Activated CD4-positive, alpha-beta T cell treated with anti-CD3 and anti-CD28 coated beads for 24 hours (primary cell): ENCODE measurements around the gene SFXN5.
"Not testable (repeated sequence)": the region's sequence is repeated elsewhere in the genome, so short reads cannot be mapped to it uniquely, and the experiment has no call there.

Experiments
- DNase-seq, 2 donors: peaks; one replicate each; pipeline ENCODE4 v3.0.0-alpha.2; 2020; ENCODE audit warnings: low read depth in 2 of 2

SFXN5 gene

DNA sequence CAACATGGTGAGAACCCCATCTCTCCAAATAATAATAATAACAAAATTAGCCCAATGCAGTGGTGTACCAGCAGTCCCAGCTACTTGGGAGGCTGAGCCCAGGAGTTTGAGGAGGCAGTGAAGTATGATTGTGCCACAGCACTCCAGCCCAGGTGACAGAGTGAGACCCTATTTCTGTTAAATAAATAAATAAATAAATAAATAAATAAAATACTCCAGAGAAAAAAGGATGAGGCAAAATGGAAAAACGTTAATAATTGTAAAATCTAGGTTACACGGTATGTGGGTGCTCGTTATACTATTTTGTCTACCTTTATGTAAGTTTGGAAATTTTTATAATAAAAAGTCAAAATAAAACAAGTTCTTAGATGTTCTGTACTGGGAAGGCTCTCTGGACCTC, 162.8 kb downstream of the SFXN5 start:
- DNase-seq: no peak

DNA sequence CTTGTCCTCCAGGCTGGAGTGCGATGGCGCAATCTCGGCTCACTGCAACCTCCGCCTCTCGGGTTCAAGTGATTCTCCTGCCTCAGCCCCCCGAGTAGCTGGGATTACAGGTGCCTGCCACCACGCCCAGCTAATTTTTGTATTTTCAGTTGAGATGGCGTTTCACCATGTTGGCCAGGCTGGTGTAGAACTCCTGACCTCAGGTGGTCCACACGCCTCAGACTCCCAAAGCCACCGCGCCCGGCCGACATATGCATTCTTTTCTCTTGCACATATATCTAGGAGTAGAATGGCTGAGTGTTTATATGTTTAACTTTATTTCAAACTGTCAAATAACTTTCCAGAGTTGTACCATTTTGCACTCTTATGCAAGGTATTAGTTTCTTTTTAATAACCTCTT, 164.1 kb downstream of the SFXN5 start:
- DNase-seq: not testable (repeated sequence)

DNA sequence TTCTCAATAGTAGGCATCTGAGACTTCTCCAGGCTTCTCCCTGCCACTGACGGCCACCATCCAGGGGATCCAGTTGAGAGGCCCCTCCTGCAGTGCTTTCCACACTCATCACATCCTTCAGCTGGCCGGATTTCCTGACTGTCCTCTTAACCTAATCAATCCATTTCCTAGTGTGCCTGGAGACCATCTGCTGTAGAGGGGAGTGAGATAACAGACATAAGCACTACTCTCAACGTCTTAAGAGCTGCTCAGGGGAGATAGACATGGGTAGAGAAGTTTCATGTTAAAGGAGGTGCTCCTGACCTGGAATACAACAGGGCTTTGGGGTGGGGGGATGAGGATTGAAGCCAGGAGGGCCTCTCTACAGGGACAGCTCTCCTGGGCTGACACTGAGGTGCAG, 170.1 kb downstream of the SFXN5 start:
- DNase-seq: no peak

DNA sequence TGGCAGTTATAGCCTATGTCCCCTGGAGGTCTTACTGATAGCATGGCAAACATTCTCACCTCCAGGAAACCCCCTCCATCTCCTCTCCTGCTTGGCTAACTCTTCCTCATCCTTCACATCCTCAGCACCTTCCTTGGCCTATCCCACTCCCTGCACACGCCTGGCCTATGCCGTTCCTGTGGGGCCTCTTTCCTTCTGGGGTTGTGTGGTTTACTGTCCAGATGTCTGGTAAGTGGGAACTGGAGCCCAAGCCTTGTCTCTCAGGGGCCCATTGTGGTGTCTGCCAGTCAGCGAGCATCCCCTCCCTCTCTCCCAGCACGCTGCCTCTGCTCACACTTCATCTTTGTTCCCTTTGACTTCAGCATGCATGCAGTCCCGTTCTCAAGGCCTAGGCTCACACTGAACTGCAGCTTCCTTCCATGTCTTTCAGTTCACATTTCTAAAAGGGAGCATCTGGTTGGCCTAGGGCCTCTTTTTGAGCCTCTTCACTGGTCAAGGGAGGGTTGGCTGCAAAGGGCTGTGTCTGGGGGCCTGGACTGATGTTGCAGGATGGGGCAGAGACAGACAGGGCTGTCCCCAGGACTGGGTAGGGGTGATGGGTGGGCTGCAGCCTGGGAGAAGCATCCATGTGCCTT, 171.2 kb downstream of the SFXN5 start:
- DNase-seq: no peak

DNA sequence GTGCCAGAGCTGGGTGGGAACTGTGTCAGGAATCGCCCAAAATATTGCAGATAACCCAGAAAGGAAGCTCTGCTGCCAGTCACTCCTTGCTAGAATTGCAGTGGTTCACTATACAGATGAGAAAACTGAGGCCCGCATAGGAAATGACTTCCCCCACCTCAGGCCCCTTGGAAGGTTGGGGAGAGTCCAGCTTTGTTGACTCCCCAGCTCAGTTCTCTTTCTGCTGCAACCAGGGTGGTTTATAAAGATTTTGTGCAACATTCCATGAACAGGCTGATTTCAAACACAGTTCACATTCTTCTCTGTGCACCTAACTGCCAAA, 173.0 kb downstream of the SFXN5 start:
- DNase-seq: no peak

DNA sequence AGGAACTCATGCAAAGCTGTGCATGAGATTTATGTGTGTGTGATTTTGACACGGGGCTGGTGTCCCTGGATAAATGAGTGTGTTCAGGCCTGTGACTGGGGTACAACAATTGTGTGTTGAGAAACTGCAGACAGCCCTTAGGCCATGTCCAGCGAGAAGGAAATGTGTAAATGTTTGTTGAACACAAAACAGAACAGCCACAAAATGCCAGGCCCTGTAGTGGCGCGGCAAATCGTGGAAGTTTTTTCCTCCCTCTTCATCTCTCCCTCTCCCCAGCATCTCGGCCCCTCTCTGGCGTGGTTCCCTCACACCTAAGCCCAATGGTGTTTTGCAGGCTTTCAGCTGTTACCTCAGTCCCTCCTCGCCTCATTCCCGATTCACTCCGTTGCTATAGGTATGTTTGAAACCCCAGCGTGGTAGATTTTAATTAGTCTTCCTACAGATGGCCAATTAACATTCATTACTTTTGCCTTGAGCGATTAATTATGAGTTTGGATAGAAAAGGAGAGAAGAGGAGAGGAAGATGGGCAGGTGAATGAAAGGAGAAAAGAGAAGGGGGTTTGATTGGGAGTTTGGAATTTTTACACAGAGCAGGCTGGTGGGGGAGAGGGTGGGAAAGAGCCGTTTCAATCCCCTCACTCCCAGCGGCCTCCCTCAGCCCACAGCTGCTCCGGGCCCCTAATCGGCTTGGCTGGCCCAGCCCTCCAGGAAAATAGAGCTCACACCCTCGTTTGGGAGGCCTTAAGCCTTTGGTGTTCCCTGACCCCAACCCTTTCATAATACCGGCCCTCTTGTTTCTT, 173.5 kb downstream of the SFXN5 start:
- DNase-seq: no peak

DNA sequence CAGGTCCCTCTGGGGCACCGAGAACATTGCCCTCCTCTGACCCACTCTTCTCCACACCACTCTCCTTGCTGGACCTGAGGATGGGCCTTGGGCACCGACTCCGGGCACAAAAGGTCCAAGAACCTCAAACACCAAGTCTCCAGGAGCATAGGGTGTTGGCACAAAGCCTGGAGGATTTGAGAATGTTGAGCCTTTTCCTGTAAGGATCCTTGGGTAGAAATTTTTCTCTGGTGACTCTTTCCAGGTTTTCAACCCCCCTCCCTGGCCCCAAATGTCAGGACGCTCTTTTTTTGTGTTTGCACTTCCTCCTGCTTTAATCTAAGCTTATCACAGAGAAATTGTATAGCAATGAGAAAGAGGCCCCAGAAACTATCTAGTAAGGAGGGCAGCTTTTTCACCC, 175.1 kb downstream of the SFXN5 start:
- no peak for DNase-seq

DNA sequence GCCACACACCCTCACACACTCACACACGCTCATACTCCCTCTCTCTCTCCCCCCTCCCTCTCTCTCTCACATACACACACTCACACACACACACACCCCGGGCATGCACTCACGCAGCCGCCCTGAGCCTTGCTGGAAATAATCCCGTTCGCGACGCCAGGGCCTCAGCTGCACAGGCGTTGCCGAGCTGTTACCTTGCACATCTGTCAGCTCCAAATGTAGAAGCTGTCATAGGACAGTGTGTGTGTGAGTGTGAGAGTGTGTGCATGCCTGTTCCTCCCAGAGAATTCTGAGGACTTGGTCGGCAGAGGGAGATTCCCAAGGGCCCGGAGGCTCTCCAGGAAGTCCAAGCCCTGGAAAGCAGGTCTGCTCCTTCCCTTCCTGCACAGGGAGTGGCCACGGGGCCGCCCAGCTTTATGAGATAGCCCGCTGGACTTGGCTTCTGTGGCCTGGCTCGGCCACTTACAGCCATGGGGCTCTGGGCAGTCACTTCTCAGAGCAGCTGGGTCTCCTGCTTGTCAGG, 175.7 kb downstream of the SFXN5 start:
- no peak for DNase-seq

DNA sequence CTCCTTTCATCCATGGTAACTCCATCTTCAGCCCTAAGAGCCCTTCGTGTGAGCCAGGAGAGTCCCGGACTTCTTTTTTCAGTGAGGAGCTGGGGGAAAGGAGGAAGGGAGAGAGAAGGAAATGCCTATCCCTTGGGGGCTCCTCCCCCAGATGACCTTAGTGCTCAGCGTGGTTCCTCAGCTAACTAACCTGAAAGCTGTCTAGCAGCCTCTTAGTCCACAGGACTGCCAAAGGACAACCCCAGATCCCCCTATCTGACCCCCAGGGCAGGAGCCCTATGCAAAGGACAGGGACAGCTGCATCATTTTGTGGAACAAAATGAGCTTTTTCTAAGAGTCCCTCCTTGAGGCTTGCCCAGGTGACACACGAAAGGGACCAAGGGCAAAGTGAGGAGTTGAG, 176.4 kb downstream of the SFXN5 start:
- no peak for DNase-seq

DNA sequence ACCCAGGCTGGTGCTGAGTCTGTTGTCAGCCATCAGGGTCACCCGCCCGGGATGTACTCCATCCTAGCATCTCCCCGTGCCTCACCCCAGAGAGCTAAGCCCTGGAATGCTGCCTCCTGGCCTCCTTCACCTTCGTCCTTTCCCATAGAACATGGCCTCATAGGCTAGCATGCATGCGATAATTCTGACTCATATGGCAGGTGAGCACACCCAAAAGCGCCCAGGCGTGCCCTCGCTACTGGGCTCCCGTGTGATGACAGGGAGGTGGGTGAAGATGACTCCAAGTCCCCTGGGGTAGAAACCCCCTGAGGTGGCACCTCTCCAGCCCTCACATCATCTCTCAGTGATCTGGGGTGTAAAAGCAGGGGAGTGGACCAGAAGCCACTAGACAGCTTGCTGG, 177.0 kb downstream of the SFXN5 start:
- no peak for DNase-seq

DNA sequence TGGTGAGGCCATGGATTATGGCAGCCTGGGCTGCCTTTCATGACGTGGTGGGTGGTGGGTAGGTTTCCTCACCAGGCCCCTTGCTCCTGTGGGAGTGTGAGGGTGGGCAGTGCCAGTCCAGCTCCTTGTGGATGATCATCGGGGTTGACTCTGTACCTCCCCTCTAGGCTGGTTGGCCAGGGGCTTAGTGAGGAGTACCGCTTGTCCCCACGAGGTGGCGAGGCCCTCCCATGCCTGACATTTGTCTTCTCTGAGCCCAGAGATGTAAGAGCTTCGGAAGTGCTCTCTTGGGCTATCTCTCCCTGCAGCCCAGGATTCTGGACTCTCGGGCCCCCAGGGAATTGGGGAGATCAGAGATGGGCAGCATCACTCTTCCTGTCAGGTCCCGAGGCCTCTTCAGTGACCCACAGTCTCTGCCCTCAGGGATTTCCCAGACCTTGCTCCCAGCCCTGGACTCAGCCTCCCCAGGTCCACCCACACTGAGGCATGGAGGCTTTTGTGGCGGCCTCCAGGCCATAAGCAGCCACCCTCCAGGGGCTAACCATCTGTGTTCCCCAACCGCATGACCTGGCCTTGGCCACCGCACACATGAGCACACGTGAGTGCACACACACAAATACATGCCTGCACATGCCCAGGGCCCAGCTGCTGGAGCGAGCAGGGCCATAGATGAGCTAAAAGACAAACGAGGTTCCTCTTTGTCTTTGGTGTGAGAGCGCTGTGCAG, 177.8 kb downstream of the SFXN5 start:
- DNase-seq: no peak

DNA sequence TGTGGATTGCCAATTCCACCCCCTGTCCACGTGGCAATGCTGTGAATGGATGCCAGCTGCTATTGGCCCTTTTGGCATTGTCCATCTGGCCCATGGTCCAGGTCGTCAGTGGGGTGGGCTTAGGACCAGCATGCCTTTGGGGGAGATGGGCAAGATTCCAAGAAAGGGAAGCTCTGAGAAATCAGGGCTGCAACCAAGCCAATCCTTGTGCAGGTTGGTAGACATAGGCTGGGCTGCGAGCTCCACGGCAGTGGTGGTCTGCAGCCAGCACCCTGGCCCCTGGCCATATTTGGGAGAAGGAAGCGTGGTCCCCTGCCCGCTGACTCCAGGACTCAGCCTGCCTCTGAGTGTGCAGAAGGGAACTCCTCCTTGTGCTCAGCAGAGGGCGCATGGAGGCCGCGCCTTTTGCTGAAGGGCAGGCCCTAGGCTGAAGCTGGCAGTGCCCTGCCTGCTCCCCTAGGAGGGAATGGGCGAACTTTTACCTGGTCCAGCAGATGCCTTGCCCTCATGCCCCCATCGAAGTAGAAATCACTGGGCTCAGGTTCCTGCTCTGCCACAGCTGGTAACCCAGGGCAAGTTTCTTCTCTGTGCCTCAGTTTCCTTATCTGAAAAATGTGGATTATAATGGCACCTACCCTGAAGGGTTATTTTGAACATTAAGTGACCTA, 178.9 kb downstream of the SFXN5 start:
- DNase-seq: peak; percentile 29 to 45
